Left ventricle myocardium superior (tissue), 1 donor: Measurements from ENCODE around the gene LHX8. TPM values are rescaled to one million over a fixed set of nuclear protein-coding genes. Genes with fewer than 3 reads are reported as not detected.
"Not testable (repeated sequence)": the region's sequence is repeated elsewhere in the genome, so short reads cannot be mapped to it uniquely, and the experiment has no call there.

Experiments used
- ATAC-seq: fragments of 200-7000 bp; cut with Tn5 transposase; one replicate; pipeline ENCODE4 v1.9.1; 2020; ENCODE audit warnings: mild to moderate bottlenecking, moderate library complexity
- DNase-seq: peaks from one replicate; pipeline ENCODE4 v3.0.0-alpha.2; 2020
- intact Hi-C: fragments of 100-400 bp; cut with micrococcal nuclease; formaldehyde crosslinking; loops from one replicate; pipeline ENCODE4 v1.11.0; 2022
- total RNA-seq: library from RNA; stranded (reverse); fragmentation: NEBNext Ultra II Directional; extraction: Animal tissue kit (Norgen Biotek cat#: 25700); gene quantifications from one replicate; pipeline ENCODE4 v1.2.1, GENCODE V29; 2021
- donor health status: DM: no; HTN: yes; CAD: no; lungs with severe emphysema.

The LHX8 gene
- total RNA-seq, 1 donor from 2014 or later = not detected

GRCh38 chr1:75131565-75132241 is 2.5 kb upstream of the LHX8 start:
- intact Hi-C loops = no loop called here
- ATAC-seq = no peak
- no peak for DNase-seq

GRCh38 chr1:75132242-75132811 is 1.9 kb upstream of the LHX8 start:
- ATAC-seq (no peak), DNase-seq (no peak)
- intact Hi-C loops = no loop called here

GRCh38 chr1:75132812-75133619 is 1.2 kb upstream of the LHX8 start:
- ATAC-seq = no peak
- no peak for DNase-seq
- intact Hi-C loops = no loop called here

- intact Hi-C loops = no loop called here
- ATAC-seq = no peak
Measured at GRCh38 chr1:75134647-75135572, 722 bp downstream of the LHX8 start.

GRCh38 chr1:75135573-75136194 is 1.5 kb downstream of the LHX8 start:
- DNase-seq = no peak
- intact Hi-C loops = no loop called here
- no peak for ATAC-seq

More at GRCh38 chr1:75134647-75135572, 722 bp downstream of the LHX8 start:
- no peak for DNase-seq

- no peak for DNase-seq
- ATAC-seq = no peak
- intact Hi-C loops = no loop called here
Measured at GRCh38 chr1:75136195-75136815, 2.1 kb downstream of the LHX8 start.

GRCh38 chr1:75136921-75137641 is 2.9 kb downstream of the LHX8 start:
- ATAC-seq (no peak), DNase-seq (no peak)
- intact Hi-C loops = no loop called here

- ATAC-seq = no peak
- DNase-seq = no peak
- intact Hi-C loops = no loop called here
Measured at GRCh38 chr1:75152092-75152491, 17.9 kb downstream of the LHX8 start.

- intact Hi-C loops = no loop called here
- DNase-seq = no peak
- ATAC-seq = no peak
Measured at GRCh38 chr1:75159154-75159553, 25.0 kb downstream of the LHX8 start.

- intact Hi-C loops = no loop called here
- no peak for DNase-seq
- no peak for ATAC-seq
Measured at GRCh38 chr1:75165264-75165663, 31.1 kb downstream of the LHX8 start.

GRCh38 chr1:75166821-75167220 is 32.6 kb downstream of the LHX8 start:
- intact Hi-C loops = no loop called here
- DNase-seq = no peak
- no peak for ATAC-seq

- intact Hi-C loops = no loop called here
- DNase-seq (no peak), ATAC-seq (no peak)
Measured at GRCh38 chr1:75170011-75170410, 35.8 kb downstream of the LHX8 start.

- intact Hi-C loops = no loop called here
- DNase-seq (no peak), ATAC-seq (no peak)
Measured at GRCh38 chr1:75170981-75171380, 36.8 kb downstream of the LHX8 start.

- ATAC-seq (no peak), DNase-seq (no peak)
- intact Hi-C loops = no loop called here
Measured at GRCh38 chr1:75171876-75172275, 37.7 kb downstream of the LHX8 start.

GRCh38 chr1:75172556-75172955 is 38.4 kb downstream of the LHX8 start:
- intact Hi-C loops = no loop called here
- DNase-seq (no peak), ATAC-seq (peak; percentile 36)

GRCh38 chr1:75174031-75174760 is 40.0 kb downstream of the LHX8 start:
- intact Hi-C loops = no loop called here
- DNase-seq (no peak), ATAC-seq (no peak)

GRCh38 chr1:75181214-75181955 is 47.2 kb downstream of the LHX8 start:
- ATAC-seq, intact Hi-C loops, DNase-seq: not testable (repeated sequence)
